SK-N-SH (cell line): Measurements from ENCODE around the gene PPM1K. TPM values are rescaled to one million over a fixed set of nuclear protein-coding genes. Genes with fewer than 3 reads are reported as not detected.

Source experiments
- CTCF ChIA-PET: fragments of 300-600, 350-600 bp; formaldehyde crosslinking; extraction: SDS; loops from one replicate; lab custom pipeline; 2021; lab: Yijun Ruan, JAX
- POLR2A ChIA-PET: fragments of 350-600 bp; sonication (Branson Sonifier 250); formaldehyde crosslinking; extraction: SDS; loops from one replicate; lab custom pipeline; 2020; ENCODE audit warnings: antibody characterized with exemption, inconsistent platforms; lab: Yijun Ruan, JAX
- DNase-seq: peaks from one replicate; pipeline ENCODE4 v3.0.0; 2012
- H2AFZ ChIP-seq: fragments of 200-600 bp; sonication (generic); 2 replicates; pipeline ENCODE4 v1.8.1; 2016; ENCODE audit warnings: antibody characterized with exemption, mild to moderate bottlenecking, low read depth
- H3F3A ChIP-seq: fragments of 200-600 bp; sonication (generic); replicated peaks from 2 replicates; pipeline ENCODE3; 2016; ENCODE audit warnings: antibody characterized with exemption, mild to moderate bottlenecking; ENCODE audit not compliant: insufficient read depth
- H3K27ac ChIP-seq, 2 experiments: fragments of 200-500 bp in 1 of 2; fragments of 200-600 bp in 1 of 2; sonication (Bioruptor generic) in 1 of 2; sonication (generic), shearing (Covaris generic) in 1 of 2; 2 replicates each; pipeline versions ENCODE4 v1.5.1 to v1.6.1; 2014 to 2016; ENCODE audit warnings: low read depth in 2 of 2, inconsistent platforms in 1 of 2, low read length in 1 of 2, mild to moderate bottlenecking in 1 of 2, mixed read lengths in 1 of 2
- H3K27me3 ChIP-seq: fragments of 200-600 bp; sonication (generic), shearing (Covaris generic); 2 replicates; pipeline ENCODE4 v1.6.1; 2016; ENCODE audit warnings: mixed run types; ENCODE audit not compliant: insufficient read depth
- H3K36me3 ChIP-seq, 2 experiments: fragments of 200-500 bp in 1 of 2; fragments of 200-600 bp in 1 of 2; sonication (Bioruptor generic) in 1 of 2; sonication (generic) in 1 of 2; replicated peaks in 1 of 2; 2 replicates each; pipeline versions ENCODE3 to v1.5.1; 2014 to 2016; ENCODE audit warnings: low read length in 1 of 2, mild to moderate bottlenecking in 1 of 2; ENCODE audit not compliant: insufficient read depth in 2 of 2, control insufficient read depth in 1 of 2
- H3K4me1 ChIP-seq, 2 experiments: fragments of 200-500 bp in 1 of 2; fragments of 200-600 bp in 1 of 2; sonication (Bioruptor generic) in 1 of 2; sonication (generic), shearing (Covaris generic) in 1 of 2; 2 replicates each; pipeline versions ENCODE4 v1.5.1 to v1.6.1; 2014 to 2016; ENCODE audit warnings: low read depth in 1 of 2, low read length in 1 of 2, mixed run types in 1 of 2; ENCODE audit not compliant: insufficient read depth in 2 of 2, control insufficient read depth in 1 of 2
- H3K4me2 ChIP-seq: fragments of 200-600 bp; sonication (generic), shearing (Covaris generic); 2 replicates; pipeline ENCODE4 v1.6.1; 2017; ENCODE audit warnings: mixed run types
- H3K4me3 ChIP-seq, 2 experiments: fragments of 200-500 bp in 1 of 2; fragments of 200-600 bp in 1 of 2; sonication (Bioruptor generic) in 1 of 2; sonication (generic), shearing (Covaris generic) in 1 of 2; 2 replicates each; pipeline versions ENCODE4 v1.5.1 to v1.8.1; 2014 to 2016; ENCODE audit warnings: low read depth in 2 of 2, inconsistent platforms in 1 of 2, low read length in 1 of 2, mild to moderate bottlenecking in 1 of 2, mixed read lengths in 1 of 2, moderate library complexity in 1 of 2
- H3K79me2 ChIP-seq: fragments of 200-600 bp; sonication (generic); 2 replicates; pipeline ENCODE4 v1.8.1; 2017; ENCODE audit warnings: mild to moderate bottlenecking; ENCODE audit not compliant: insufficient read depth
- H3K9ac ChIP-seq: fragments of 200-600 bp; sonication (generic); 2 replicates; pipeline ENCODE4 v1.6.1; 2017; ENCODE audit warnings: mixed run types
- H3K9me2 ChIP-seq: fragments of 200-600 bp; sonication (generic); 2 replicates; pipeline ENCODE4 v1.6.1; 2017; ENCODE audit warnings: mixed run types
- H3K9me3 ChIP-seq: fragments of 200-600 bp; sonication (generic); 2 replicates; pipeline ENCODE4 v1.6.1; 2017; ENCODE audit warnings: mixed run types, mild to moderate bottlenecking, moderate library complexity
- H4K20me1 ChIP-seq: fragments of 200-600 bp; sonication (generic); 2 replicates; pipeline ENCODE4 v1.6.1; 2017; ENCODE audit warnings: mild to moderate bottlenecking, mixed run types; ENCODE audit not compliant: insufficient read depth
- CHD2 ChIP-seq: fragments of 150-350 bp; IDR thresholded peaks from 2 replicates; pipeline ENCODE4 v1.6.1; 2018; ENCODE audit warnings: low read length; ENCODE audit not compliant: partially characterized antibody
- POLR2AphosphoS5 ChIP-seq: IDR thresholded peaks from 2 replicates; pipeline ENCODE4 v1.6.1; 2012; ENCODE audit warnings: low read depth, low read length
- RAD21 ChIP-seq: IDR thresholded peaks from 2 replicates; pipeline ENCODE4 v1.6.1; 2012; ENCODE audit warnings: mild to moderate bottlenecking, low read length
- RCOR1 ChIP-seq: fragments of 150-350 bp; IDR thresholded peaks from 2 replicates; pipeline ENCODE4 v1.6.1; 2017; ENCODE audit warnings: antibody characterized with exemption, low read length
- TEAD4 ChIP-seq: IDR thresholded peaks from 2 replicates; pipeline ENCODE4 v1.4.0; 2012; ENCODE audit warnings: mild to moderate bottlenecking, borderline replicate concordance; ENCODE audit not compliant: insufficient read depth
- WGBS: methylation state at CpG from one replicate; pipeline ENCODE4 v1.1.6; 2017; ENCODE audit warnings: low lambda C conversion rate; 5-methylcytosine and 5-hydroxymethylcytosine counted together
- polyA plus RNA-seq, 3 experiments: library from polyadenylated mRNA; depleted of rRNA; stranded (reverse); fragments of >200 nt; gene quantifications; 2 replicates each; pipeline ENCODE4 v1.2.3, GENCODE V29; 2012
- TF ChIP-seq, protein P1 (sequence below): IDR thresholded peaks from 2 replicates; pipeline ENCODE4 v1.4.0; 2012; ENCODE audit warnings: low read depth, borderline replicate concordance
- TF ChIP-seq, protein P2 (sequence below): IDR thresholded peaks from 2 replicates; pipeline ENCODE4 v1.4.0; 2012; ENCODE audit warnings: low read depth, borderline replicate concordance

PPM1K gene
- polyA plus RNA-seq, 1 of the 3 experiments (the other 2 are of a cell fraction) = 2.5 TPM

DNA sequence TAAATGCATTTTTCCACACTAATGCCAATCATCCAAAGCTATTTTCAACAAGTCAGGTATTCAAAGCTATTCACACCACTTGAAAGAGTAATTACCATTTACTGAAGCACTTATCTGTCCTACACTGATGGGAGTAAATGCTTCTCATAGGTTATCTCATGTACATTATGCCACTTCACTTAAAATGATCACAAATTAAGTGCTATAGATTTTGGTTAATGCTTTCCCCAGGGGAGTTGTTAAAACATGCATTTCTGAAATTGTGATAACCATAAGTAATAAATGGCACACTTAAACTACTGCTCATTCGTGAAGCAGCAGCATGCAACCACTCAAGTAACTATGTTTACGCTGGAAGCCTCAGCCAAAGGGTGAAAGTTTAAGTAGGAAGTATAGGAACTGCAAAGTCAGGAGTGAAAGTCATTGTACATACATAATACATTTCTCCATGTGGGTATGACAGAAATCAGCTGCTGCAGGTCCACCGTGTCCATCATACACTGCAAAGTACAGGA is 6.6 kb downstream of the PPM1K start:
- H3K4me1 ChIP-seq = no peaks in the 10 kb centered on the region
- H3K27ac ChIP-seq = no peak overlapping the region
- POLR2A ChIA-PET = interaction anchor here (1.0 kb wide), 1 partner anchor 16 kb away, joined by 3 read pairs; no protein-coding TSS in a partner anchor
- CTCF ChIA-PET = interaction anchor here (0.7 to 1.3 kb wide), 2 partner anchors 20 to 59 kb away, joined by 3 to 5 read pairs; no protein-coding TSS in a partner anchor
- no peak overlapping the region for H3K4me3 ChIP-seq
- H3K9me2 ChIP-seq = no peaks in the 10 kb centered on the region
- no peak overlapping the region for H3K4me2 ChIP-seq
- peaks cover 0 to 3% of the 10 kb centered on the region in 2 experiments for H3K36me3 ChIP-seq
- no peak overlapping the region for H2AFZ ChIP-seq
- no peaks in the 10 kb centered on the region for H3K79me2 ChIP-seq
- H3K9ac ChIP-seq = no peak overlapping the region
- no peaks in the 10 kb centered on the region for H4K20me1 ChIP-seq
- WGBS = 74% methylated on average over 3 of the region's 3 CpGs
- TF ChIP-seq CHD2 = no peak
- TF ChIP-seq RCOR1 = no peak
- TF ChIP-seq, all 33 proteins: peak for 0
- H3K9me3 ChIP-seq = no peaks in the 10 kb centered on the region
- H3F3A ChIP-seq = no peaks in the 10 kb centered on the region
- DNase-seq = no peak
- no peaks in the 10 kb centered on the region for H3K27me3 ChIP-seq

DNA sequence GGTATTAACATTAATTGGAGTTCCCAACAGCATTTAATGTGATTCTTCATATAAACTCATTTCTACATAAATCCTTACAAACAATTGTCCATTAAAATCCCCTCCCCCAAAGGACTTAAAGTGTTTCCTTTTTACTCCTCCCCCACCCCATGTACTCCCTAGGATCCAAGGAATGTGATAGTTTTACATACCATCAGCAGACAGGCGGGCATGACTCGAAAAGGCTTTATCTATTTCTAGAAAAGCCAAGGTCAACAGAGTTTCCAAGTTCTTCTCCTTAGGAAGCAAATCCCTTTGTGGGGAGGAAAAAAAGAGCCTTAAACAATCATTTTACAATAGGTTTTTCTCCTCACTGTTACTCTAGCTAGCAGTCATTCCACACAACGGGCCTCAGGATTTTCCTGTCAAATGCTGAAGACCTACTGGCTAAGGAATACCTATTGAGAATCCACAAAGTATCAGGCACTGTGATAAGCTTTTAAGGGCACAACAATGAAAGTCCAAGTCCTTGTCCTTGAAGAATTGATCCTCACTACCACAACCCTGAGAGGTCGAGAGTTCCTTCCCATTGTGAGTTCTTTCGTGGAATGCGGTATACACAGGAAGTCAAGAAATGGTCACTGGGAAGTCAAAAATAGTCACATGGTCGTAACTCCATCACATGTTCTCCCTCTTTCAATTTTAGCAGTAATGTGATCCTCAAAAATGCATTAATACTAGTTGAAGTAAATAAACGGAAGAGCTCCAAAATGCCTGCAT is 7.2 kb downstream of the PPM1K start:
- H3K4me1 ChIP-seq = no peaks in the 10 kb centered on the region
- ChIA-PET CTCF (interaction anchor here (0.7 kb wide), 1 partner anchor 21 kb away, joined by 3 read pairs; no protein-coding TSS in a partner anchor), POLR2A (no interaction called here)
- no peaks in the 10 kb centered on the region for H4K20me1 ChIP-seq
- no peaks in the 10 kb centered on the region for H3K27me3 ChIP-seq
- H3K27ac ChIP-seq = no peak overlapping the region
- H3K9me3 ChIP-seq = no peaks in the 10 kb centered on the region
- peaks cover 0 to 3% of the 10 kb centered on the region in 2 experiments for H3K36me3 ChIP-seq
- 88% methylated on average over 8 of the region's 8 CpGs for WGBS
- TF ChIP-seq, protein P1, sequence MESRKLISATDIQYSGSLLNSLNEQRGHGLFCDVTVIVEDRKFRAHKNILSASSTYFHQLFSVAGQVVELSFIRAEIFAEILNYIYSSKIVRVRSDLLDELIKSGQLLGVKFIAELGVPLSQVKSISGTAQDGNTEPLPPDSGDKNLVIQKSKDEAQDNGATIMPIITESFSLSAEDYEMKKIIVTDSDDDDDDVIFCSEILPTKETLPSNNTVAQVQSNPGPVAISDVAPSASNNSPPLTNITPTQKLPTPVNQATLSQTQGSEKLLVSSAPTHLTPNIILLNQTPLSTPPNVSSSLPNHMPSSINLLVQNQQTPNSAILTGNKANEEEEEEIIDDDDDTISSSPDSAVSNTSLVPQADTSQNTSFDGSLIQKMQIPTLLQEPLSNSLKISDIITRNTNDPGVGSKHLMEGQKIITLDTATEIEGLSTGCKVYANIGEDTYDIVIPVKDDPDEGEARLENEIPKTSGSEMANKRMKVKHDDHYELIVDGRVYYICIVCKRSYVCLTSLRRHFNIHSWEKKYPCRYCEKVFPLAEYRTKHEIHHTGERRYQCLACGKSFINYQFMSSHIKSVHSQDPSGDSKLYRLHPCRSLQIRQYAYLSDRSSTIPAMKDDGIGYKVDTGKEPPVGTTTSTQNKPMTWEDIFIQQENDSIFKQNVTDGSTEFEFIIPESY = no peak
- no peak for TF ChIP-seq TEAD4
- TF ChIP-seq, protein P2, sequence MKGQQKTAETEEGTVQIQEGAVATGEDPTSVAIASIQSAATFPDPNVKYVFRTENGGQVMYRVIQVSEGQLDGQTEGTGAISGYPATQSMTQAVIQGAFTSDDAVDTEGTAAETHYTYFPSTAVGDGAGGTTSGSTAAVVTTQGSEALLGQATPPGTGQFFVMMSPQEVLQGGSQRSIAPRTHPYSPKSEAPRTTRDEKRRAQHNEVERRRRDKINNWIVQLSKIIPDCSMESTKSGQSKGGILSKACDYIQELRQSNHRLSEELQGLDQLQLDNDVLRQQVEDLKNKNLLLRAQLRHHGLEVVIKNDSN = no peak
- no peak for TF ChIP-seq RAD21
- TF ChIP-seq POLR2AphosphoS5 = no peak
- no peak overlapping the region for H2AFZ ChIP-seq
- H3K79me2 ChIP-seq = no peaks in the 10 kb centered on the region
- H3K4me3 ChIP-seq = no peak overlapping the region
- H3K4me2 ChIP-seq = no peak overlapping the region
- no peak for DNase-seq
- no peaks in the 10 kb centered on the region for H3F3A ChIP-seq
- H3K9ac ChIP-seq = no peak overlapping the region
- no peaks in the 10 kb centered on the region for H3K9me2 ChIP-seq
